SIG-M5 treated with dmso at 0.1 percent for 504 hours (cell line): ENCODE measurements around the gene TMEM132C.

Source experiments
- DNase-seq: peaks from one replicate; lab custom pipeline; 2025; ENCODE audit not compliant: unreplicated experiment; lab: John Stamatoyannopoulos, UW

TMEM132C gene

DNA sequence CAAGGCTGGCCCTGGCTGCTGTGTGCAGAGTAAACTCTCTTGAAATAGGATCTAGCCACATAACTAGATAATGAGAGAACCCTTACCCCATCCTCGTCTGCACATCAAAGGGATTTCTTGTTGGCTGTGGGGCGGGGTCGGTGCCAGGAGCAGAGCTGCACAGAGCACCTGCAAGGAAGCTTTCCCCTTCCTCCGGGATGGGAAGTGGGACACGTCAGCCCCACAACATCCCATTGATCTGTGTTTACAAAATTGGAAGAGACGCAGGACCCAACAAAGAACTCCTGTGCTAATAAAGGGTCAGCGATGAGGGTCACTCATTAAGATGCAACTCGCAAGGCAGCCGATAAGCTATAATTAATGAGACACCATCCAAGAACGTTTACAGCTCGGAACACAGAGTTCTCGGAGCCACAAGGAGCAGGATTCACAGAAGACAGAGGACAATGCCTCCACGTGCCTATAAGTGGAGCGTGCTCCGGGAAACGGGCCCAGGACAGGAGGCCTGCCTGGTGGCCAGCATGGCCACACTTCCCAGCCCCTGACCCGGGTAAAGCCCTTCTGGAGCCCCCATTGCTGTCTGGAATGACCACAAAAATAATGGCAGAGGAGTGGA lies 385.3 kb downstream of the TMEM132C start:
- no peak for DNase-seq

DNA sequence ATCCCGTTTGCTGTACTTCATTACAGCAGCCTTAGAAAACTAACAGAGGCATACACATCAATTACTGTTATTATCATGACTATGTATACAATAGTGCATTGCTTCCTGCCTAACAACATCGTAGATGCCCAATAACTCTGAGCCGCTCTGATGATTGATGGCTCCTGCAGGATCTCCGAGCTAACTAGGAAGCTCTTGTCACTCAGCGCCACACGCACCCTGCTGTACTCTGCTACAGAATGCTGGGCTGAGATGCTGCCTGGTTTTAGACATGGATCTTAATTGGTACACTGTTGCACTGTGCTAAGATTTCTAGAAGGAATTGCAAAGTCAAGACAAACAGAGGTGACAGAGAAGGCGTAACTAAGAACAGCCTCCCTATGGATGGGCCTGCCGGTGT lies 387.5 kb downstream of the TMEM132C start:
- DNase-seq, result no peak

DNA sequence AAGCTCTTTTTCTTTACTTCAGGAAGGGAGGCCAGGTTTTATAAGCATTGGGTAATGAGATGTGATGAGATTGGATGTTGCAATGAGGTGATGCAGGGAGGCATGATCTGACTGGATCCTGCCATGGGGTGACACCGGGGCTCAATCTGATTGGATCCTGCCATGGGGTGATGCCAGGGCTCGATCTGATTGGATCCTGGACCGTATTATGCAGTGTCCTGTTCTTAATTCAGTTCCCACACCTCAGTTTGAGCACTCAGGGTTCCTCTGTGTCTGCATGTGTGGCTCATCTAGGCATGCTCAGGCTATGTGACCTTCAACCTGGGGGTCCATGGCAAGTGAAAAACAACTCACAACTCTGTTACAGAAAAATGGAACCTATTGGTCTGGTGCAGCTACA lies 390.4 kb downstream of the TMEM132C start:
- DNase-seq, result no peak

DNA sequence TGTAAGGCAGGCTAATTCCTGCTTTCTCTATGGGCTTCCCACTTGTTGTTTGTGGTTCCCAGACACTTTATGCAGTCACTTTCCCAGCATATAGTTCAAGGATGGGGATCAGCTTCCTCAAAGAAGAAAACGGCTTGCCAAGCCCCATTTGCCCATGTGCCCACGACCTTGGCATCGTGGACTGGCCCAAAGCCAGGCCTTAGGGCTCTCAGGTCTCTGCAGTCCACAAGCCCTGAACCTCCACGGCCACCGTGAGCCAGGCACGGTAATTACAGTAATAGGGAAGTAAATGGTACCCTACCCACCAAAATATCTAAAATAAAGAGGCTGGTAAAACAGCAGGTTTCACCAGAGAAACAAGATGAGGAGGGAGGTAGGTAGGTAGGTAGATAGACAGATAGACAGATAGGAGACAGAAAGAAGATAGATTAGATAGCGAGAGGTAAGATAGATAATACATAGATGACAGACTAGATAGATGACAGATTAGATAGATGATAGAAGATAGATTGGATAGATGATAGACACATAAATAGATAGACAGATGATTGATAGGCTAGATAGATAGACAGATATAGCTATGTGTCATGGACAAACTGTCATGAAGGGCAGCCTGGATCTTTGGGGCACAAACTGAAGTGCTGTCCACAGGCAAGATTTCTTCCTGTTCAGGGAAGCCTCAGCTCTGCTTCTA lies 393.7 kb downstream of the TMEM132C start:
- no peak for DNase-seq

DNA sequence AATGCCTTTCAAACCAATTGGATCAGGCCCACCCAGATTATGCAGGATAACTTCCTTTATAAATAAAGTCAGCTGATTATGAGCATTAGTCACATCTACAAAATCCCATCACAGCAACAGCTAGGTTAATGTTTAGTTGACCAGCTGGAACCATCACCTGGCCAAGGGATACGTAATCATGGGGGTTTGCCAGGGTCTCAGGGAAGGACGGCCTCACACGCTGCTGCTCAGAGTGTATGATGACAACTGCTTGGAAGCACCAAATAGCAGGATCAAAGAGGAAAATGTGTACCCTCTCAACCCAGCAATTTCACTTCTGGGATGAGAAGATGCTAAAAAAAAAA lies 394.2 kb downstream of the TMEM132C start:
- no peak for DNase-seq

DNA sequence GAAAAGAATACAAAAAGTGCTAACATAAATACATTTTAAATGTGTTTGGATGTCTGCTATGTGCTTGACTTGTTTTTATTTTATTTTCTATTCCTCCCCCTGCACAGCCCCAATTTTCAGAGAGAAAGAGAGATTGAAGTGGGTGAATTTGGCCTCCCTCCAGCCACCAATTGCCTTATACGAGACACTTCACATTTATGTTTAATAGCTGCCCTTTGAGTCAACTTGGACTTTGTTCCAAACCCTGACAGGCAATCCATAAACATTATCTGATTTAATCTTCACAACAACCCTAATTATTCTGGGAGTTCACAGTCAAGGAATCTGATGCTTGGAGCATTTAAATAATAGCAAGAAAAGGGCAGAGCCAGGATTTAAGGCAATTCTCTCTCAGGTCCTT lies 395.1 kb downstream of the TMEM132C start:
- DNase-seq, result no peak

DNA sequence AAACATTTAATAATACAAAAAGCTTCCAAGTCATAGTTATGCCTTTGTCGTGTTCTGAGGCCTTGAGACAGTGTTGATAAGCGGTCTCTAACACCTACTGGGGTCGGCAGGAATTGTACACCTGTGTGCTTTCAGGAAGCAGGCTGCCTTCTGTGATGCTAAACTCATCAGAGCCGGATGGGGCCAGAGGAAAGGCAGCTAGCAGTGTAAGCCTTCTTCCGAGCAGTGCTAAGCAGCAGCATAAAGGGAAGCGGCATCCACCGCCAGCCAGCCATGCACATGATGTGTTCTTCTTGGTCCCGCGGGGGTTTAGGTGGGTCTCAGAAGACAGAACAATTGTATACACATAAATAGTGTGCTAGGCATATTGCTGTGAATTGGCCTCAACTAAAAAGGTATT lies 397.5 kb downstream of the TMEM132C start:
- no peak for DNase-seq

DNA sequence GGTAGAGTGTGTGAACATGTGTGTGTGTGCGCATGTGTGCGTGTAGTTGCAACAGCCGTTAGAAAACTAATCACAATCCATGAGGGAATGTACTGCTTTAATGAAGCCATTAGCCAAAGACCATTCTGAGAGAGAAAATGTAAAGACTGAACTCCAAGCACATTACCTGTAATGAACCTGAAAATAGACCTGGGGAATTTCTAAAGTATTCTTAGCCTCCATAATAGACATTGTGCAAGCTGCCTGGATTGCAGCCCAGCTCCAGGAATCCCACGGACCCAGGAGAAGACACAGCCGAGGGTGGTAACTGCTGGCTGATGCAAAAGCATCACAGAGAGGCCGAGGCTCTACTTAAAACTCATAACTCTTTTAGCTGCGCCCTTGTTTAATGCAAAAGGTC lies 400.2 kb downstream of the TMEM132C start:
- no peak for DNase-seq

DNA sequence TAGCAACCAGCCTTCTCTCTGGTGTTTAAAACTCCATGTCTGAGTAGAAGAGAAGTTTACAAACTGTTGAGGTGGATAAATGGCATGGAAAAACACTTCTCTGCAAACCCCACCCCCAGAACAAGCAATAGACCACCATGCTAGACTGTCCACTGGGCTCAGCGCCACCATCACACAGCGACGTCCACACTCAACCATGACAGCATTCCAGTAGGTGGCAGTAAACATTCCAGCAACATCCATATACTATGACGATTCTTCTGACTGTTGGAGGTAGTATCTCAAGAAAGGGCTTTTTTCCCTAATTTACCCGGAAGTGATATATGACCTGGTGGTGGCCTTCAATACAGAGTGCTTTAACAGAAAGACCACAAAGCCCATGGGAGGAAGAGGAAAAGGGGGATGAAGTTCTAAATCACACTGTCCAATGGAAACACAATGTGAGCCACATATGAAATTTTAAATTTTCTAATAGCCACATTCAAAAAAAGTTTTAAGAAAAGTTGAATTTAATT lies 404.6 kb downstream of the TMEM132C start:
- DNase-seq, result no peak

DNA sequence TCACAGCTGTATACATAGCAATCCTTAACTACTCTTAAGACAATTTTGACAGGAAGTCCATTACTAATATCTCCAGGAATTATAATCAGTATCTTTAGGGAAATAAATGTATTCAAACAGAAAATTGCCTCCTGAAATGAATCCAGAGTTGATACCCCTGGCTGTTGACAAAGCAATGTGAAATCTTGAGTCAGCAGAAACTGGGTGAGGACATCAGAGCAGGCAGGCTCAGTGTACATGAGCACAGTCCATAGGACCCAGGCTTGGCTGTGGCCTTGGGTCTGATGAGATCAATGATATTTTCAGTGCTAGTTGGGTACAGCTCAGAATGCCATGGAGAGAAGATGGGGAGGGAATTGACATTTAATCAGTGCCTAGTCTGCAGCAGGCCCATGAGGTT lies 405.5 kb downstream of the TMEM132C start:
- DNase-seq, result no peak

DNA sequence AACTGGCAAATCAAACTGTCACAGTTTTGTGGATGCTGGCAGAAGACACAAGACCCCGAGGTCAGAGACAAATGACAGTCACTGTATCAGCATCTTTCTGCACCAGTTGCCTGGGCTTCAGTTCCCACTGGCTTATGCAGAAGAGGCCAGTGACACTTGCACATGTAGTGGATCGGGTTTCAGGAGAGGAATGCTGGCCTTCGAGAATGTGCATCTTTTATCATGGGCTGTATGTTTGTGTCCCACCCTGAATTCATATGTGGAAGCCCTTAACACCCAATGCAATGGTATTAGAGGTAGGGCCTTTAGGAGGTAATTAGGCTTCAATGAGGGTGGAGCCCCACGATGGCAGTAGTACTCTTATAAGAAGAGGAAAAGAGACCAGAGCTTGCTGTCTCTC lies 405.9 kb downstream of the TMEM132C start:
- DNase-seq, result no peak

DNA sequence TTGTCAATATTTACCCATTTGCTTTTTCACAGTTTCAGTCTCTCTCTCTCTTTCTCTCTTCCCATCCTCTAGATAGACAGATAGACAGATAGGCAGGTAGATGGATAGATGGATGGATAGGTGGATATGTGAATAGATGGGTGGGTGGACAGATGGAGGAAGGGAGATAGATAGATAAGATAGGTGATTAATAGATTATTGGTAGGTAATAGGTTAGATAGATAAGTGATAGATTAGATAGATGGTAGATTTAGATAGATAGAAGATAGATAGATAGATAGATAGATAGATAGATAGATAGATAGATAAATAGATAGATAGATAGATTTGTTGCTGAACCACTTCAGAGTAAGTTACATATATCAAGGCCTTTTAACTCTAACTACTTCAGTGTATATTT lies 408.6 kb downstream of the TMEM132C start:
- DNase-seq, result no peak

DNA sequence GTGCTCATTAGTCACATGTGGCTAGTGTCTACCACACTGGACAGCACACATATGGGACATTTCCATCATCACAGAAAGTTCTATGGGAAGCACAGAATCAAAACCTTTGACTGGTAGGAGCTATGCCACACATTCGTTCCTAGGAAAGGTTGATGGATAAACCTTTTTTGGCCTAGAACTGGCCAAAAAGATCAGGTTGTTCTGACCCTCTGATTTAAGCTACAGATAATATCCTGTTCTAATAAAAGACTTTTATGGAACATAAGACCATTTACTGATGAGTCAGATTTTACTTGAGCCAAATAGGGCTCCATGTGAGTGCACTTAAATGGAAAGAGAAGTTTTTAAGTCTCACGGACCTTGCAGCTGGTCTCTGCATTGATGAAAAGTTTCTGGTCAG lies 413.6 kb downstream of the TMEM132C start:
- DNase-seq, result no peak

DNA sequence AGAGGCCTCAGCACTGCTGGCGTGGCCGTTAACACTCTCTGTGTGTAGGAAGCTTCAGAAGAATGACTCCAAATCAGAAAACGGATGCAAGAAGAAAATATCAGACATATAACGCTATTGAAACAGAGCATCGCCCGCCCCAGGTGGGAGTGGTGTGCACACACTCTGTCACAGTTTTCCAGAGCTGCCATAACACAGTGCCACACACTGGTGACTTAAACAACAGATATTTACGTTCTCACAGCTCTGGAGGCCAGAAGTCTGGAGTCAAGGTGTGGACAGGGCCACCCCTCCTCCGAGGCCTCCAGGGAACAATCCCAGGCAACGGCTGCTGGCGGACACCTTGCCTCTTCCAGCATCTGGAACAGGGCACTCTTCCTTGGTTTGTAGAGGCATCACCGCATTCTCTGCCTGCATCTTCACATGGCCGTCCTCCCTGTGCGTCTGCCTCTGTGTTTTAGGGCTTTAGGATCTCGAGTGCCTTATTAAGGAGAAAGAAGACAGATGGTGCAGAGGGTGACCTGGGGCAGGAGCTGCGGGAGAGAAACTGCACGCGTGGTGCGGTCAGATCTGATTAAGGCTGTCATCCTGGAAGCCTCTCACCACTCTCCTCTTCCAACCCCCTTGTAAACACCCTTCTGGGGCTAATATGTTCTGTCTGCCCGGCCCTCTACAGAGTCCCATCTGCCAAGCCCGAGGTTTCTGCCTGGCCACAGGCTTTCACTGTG lies 415.7 kb downstream of the TMEM132C start:
- no peak for DNase-seq

DNA sequence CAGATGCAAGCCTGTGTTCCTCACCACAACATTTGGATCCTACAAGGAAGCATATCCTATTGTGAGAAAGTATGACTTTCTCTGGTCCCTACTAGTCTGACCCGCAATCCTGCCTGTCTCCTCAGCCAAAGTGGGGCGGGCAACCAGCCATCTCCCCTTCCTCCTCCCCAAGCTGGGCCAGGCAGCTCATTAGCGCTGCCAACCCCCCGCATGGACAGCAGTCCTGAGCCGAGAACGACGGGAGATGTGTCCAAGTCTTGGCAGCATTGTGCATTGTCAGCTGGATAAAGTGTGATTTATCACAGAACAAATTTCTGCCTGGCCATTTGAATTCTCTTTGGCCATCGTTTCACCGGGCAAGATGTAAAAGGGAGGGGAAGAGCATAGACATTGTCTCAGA lies 417.4 kb downstream of the TMEM132C start:
- no peak for DNase-seq

DNA sequence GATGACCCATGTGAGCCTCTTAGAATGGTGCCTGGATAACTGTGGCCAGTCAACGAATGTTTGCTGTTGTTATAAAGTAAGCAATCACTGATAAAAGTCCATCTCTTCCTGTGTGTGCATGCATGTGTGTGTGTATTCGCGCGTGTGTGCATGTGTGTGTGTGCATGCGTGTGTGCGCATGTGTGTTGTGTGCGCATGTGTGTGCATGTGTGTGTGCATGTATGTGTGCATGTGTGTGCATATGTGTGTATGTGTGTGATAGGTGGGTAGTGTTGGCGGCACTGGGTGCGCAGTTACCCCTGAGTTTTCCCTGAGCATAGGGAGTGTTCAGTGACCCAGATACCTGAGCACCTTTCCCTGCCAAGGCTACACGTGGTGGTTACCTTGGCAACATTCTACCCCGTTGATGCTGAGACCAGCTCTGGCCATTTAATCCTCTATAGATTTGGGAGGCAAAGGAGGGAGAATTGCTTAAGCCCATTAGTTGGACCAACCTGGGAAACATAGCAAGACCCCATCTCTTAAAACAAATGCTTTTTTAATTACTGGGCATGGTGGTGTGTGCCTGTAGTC lies 419.0 kb downstream of the TMEM132C start:
- no peak for DNase-seq

DNA sequence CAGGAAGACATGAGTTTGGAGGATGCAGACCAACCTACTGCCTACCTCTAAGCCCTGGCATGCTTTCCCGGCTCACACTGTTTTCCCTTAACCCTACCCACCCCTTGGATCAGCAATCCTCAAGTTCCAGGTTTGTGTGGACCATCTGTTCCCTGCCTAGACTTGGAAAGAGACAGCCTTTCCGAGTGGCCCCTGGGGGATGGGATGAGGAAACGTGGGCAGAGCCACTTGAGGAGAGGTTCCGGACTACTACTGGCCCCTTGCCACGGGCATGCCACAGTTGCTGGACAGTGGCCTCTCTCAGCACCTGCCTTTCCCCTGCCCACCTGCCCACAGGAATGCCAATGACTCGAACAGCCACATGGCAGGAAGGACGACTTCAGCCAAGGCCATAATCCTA lies 420.9 kb downstream of the TMEM132C start:
- no peak for DNase-seq

DNA sequence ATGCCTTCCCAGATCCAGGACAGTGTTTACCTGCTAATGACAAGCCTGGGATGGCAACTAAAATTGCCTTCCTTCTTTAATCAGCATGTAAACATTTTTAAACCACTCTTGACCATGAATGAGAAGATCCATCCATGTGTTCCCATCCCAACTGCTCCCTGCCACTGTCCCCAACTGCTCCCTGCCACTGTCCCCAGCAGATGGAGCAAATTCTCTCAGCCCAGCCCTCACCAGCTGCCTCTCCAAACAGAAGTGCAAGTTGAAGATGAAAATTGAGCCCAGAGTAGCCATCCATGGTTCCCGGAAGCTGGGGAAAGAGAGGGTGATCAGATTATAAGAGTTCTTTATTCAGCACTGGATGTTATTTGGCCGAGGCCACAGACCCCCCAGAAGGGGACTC lies 423.7 kb downstream of the TMEM132C start:
- no peak for DNase-seq

DNA sequence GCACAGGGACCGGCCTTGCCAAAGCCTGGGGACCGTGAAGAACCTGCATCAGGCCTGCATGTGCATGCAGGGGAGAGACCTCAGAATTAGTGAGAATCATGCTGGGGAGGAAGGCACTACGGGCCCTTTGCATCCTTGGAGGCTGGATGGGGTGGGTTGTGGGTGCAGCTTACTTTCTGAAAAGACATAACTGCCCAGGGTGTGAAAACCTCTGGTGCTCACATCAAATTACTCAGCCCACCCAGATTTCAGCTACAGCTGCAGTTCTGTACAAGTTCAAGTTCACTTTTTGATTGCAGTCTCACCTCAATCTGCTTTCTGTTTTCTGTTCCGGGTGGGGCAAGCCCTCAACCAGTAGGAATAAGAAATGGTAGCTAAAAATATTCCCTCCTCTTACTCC lies 426.1 kb downstream of the TMEM132C start:
- no peak for DNase-seq

DNA sequence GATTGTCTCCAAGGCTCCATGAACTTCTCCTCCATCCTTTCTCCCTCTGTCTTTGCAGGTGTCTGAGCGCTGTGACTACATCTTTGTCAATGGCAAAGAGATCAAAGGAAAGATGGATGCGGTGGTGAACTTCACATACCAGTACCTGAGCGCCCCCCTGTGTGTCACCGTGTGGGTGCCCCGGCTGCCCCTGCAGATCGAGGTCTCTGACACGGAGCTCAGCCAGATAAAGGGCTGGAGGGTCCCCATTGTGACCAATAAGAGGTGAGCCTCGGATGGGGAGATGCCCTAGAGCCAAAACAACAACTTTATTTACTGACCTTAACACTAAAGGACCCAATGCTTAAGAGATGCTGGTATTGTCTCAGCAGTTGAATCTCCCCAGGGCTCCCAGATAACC lies 426.8 kb downstream of the TMEM132C start:
- no peak for DNase-seq

DNA sequence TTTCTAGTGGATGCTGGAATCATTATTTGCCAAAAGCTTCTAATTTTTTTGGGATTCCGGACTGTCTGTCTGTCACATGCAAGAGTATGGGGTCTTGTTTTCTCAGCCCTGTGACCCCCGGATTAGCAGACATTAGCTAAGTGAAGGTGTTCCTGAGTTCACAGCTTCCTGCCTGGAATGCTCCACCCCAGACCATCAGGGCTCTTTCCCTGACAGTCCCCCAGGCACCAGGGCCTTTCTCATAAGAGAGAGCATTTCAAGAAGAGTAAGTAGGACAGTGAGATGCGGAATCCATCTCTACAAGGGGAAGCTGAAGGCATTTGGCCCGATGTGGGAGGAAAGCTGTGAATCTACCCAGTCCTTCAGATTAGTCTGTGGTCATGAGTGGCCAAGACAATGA lies 427.5 kb downstream of the TMEM132C start:
- no peak for DNase-seq

DNA sequence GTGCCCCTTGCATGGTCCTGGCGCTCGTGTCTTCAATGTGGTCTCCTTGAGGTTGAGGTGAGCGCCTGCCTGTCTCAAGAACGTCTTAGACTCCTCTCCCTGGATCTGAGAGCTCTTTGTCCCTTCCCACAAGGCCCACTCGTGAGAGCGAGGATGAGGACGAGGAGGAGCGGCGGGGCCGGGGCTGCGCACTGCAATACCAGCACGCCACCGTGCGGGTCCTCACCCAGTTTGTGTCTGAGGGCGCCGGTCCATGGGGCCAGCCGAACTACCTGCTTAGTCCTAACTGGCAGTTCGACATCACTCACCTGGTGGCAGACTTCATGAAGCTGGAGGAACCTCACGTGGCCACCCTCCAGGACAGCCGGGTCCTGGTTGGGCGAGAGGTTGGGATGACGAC lies 428.7 kb downstream of the TMEM132C start:
- DNase-seq, result no peak
